22Rv1 (cell line): ENCODE results near the gene SPDYE16.
"Not testable (repeated sequence)": the region's sequence is repeated elsewhere in the genome, so short reads cannot be mapped to it uniquely, and the experiment has no call there.

Experiments
- ZFX ChIP-seq: fragments of 450-650 bp; IDR thresholded peaks from 2 replicates; pipeline ENCODE4 v1.6.1; 2017; ENCODE audit warnings: antibody characterized with exemption, borderline replicate concordance
- TF ChIP-seq, protein P1 (sequence below): fragments of 450-650 bp; IDR thresholded peaks from 2 replicates; pipeline ENCODE4 v1.5.1; 2017; ENCODE audit warnings: mild to moderate bottlenecking

DNA sequence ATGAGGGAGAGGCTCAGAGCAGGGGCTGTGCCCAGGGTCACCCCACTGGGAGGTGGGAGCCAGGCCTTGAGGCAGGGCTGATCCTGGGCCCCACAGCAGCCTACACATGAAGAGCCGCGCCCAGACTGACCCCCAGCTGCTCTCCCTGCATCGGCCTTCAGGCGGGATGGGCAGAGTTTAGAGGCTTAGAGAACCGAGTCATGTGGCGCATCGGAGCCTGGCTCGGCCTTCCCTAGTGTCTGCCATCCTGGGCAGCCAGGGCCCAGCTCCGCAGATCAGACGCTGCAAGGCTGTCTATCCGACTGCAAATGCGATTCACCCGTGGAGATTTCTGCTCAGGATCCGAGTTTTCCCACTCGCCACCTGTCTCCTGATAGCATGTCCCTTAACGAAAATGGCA, 40.3 kb downstream of the SPDYE16 start:
- TF ChIP-seq, protein P1, sequence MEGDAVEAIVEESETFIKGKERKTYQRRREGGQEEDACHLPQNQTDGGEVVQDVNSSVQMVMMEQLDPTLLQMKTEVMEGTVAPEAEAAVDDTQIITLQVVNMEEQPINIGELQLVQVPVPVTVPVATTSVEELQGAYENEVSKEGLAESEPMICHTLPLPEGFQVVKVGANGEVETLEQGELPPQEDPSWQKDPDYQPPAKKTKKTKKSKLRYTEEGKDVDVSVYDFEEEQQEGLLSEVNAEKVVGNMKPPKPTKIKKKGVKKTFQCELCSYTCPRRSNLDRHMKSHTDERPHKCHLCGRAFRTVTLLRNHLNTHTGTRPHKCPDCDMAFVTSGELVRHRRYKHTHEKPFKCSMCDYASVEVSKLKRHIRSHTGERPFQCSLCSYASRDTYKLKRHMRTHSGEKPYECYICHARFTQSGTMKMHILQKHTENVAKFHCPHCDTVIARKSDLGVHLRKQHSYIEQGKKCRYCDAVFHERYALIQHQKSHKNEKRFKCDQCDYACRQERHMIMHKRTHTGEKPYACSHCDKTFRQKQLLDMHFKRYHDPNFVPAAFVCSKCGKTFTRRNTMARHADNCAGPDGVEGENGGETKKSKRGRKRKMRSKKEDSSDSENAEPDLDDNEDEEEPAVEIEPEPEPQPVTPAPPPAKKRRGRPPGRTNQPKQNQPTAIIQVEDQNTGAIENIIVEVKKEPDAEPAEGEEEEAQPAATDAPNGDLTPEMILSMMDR, result not testable (repeated sequence)
- not testable (repeated sequence) for TF ChIP-seq ZFX
